ENCODE data around the gene CFAP57.

CFAP57 gene

GRCh38 chr1:43302721-43303470 lies 130.8 kb downstream of the CFAP57 start:
- no peak for DNase-seq

- no peak for DNase-seq
These were observed 131.6 kb downstream of the CFAP57 start for GRCh38 chr1:43303471-43304313.

Measured in inflammatory macrophage treated with lipopolysaccharide for 1 hour (primary cell).